Measurements from ENCODE around the gene CRTC1.

CRTC1 gene

GRCh38 chr19:18660051-18660910, 23.2 kb upstream of the CRTC1 start:
- TF ChIP-seq CTBP1 (IDR thresholded peaks at IDR 0.05; ENCODE audit: borderline replicate concordance) = no peak
- no peak for TF ChIP-seq ELF4 (IDR thresholded peaks at IDR 0.05)
- TF ChIP-seq TARDBP (IDR thresholded peaks at IDR 0.05) = no peak
- TF ChIP-seq FOXM1 (IDR thresholded peaks at IDR 0.05; ENCODE audit: borderline replicate concordance) = no peak
- no peak for TF ChIP-seq FOXK2 (IDR thresholded peaks at IDR 0.05)
- ChIA-PET POLR2A (no interaction called here), CTCF (no interaction called here)
- DNase-seq (ENCODE audit: extremely low spot score) = no peak

- TF ChIP-seq BHLHE40 (IDR thresholded peaks at IDR 0.05; ENCODE audit: borderline replicate concordance) (no peak), L3MBTL2 (conservative IDR thresholded peaks at IDR 0.05) (no peak), PKNOX1 (IDR thresholded peaks at IDR 0.05) (no peak), SUZ12 (IDR thresholded peaks at IDR 0.05) (no peak), NFRKB (IDR thresholded peaks at IDR 0.05) (no peak), FOXK2 (IDR thresholded peaks at IDR 0.05) (no peak), FOXM1 (IDR thresholded peaks at IDR 0.05; ENCODE audit: borderline replicate concordance) (no peak), TARDBP (IDR thresholded peaks at IDR 0.05) (no peak), CTBP1 (IDR thresholded peaks at IDR 0.05; ENCODE audit: borderline replicate concordance) (no peak), FOXA1 (IDR thresholded peaks at IDR 0.05) (no peak), ELF4 (IDR thresholded peaks at IDR 0.05) (no peak), ZNF384 (IDR thresholded peaks at IDR 0.05) (no peak), ARNT (IDR thresholded peaks at IDR 0.05) (no peak), HDGF (IDR thresholded peaks at IDR 0.05; ENCODE audit: borderline replicate concordance) (no peak), LEF1 (IDR thresholded peaks at IDR 0.05; ENCODE audit: borderline replicate concordance) (no peak), SP1 (IDR thresholded peaks at IDR 0.05) (no peak)
- ChIA-PET CTCF (no interaction called here), POLR2A (no interaction called here)
Observed at GRCh38 chr19:18660939-18661670, 22.4 kb upstream of the CRTC1 start.

GRCh38 chr19:18662972-18663732, 20.3 kb upstream of the CRTC1 start:
- ChIA-PET CTCF (no interaction called here), POLR2A (no interaction called here)
- DNase-seq (ENCODE audit: extremely low spot score) = no peak

More at GRCh38 chr19:18660939-18661670, 22.4 kb upstream of the CRTC1 start:
- no peak for DNase-seq (ENCODE audit: extremely low spot score)

GRCh38 chr19:18663940-18664530, 19.4 kb upstream of the CRTC1 start:
- POLR2A ChIA-PET = no interaction called here
- DNase-seq (ENCODE audit: extremely low spot score) = no peak

More at GRCh38 chr19:18662972-18663732, 20.3 kb upstream of the CRTC1 start:
- TF ChIP-seq ELF4 (IDR thresholded peaks at IDR 0.05) = no peak
- no peak for TF ChIP-seq ZNF384 (IDR thresholded peaks at IDR 0.05)
- TF ChIP-seq FOXA1 (IDR thresholded peaks at IDR 0.05) = no peak
- no peak for TF ChIP-seq SUZ12 (IDR thresholded peaks at IDR 0.05)
- TF ChIP-seq LEF1 (IDR thresholded peaks at IDR 0.05; ENCODE audit: borderline replicate concordance) = no peak
- no peak for TF ChIP-seq L3MBTL2 (conservative IDR thresholded peaks at IDR 0.05)
- TF ChIP-seq NFRKB (IDR thresholded peaks at IDR 0.05) = no peak
- TF ChIP-seq SP1 (IDR thresholded peaks at IDR 0.05) = no peak
- no peak for TF ChIP-seq FOXM1 (IDR thresholded peaks at IDR 0.05; ENCODE audit: borderline replicate concordance)
- no peak for TF ChIP-seq CTBP1 (IDR thresholded peaks at IDR 0.05; ENCODE audit: borderline replicate concordance)
- TF ChIP-seq BHLHE40 (IDR thresholded peaks at IDR 0.05; ENCODE audit: borderline replicate concordance) = no peak
- no peak for TF ChIP-seq PKNOX1 (IDR thresholded peaks at IDR 0.05)
- no peak for TF ChIP-seq HDGF (IDR thresholded peaks at IDR 0.05; ENCODE audit: borderline replicate concordance)

More at GRCh38 chr19:18663940-18664530, 19.4 kb upstream of the CRTC1 start:
- TF ChIP-seq LEF1 (IDR thresholded peaks at IDR 0.05; ENCODE audit: borderline replicate concordance) = no peak
- no peak for TF ChIP-seq ZNF384 (IDR thresholded peaks at IDR 0.05)
- TF ChIP-seq L3MBTL2 (conservative IDR thresholded peaks at IDR 0.05) = no peak
- no peak for TF ChIP-seq PKNOX1 (IDR thresholded peaks at IDR 0.05)
- no peak for TF ChIP-seq FOXA1 (IDR thresholded peaks at IDR 0.05)
- no peak for TF ChIP-seq CTBP1 (IDR thresholded peaks at IDR 0.05; ENCODE audit: borderline replicate concordance)
- no peak for TF ChIP-seq BHLHE40 (IDR thresholded peaks at IDR 0.05; ENCODE audit: borderline replicate concordance)
- no peak for TF ChIP-seq ELF4 (IDR thresholded peaks at IDR 0.05)
- no peak for TF ChIP-seq SUZ12 (IDR thresholded peaks at IDR 0.05)
- TF ChIP-seq FOXM1 (IDR thresholded peaks at IDR 0.05; ENCODE audit: borderline replicate concordance) = no peak
- no peak for TF ChIP-seq FOXK2 (IDR thresholded peaks at IDR 0.05)
- TF ChIP-seq NFRKB (IDR thresholded peaks at IDR 0.05) = no peak
- no peak for TF ChIP-seq ARNT (IDR thresholded peaks at IDR 0.05)
- TF ChIP-seq TARDBP (IDR thresholded peaks at IDR 0.05) = no peak
- no peak for TF ChIP-seq SP1 (IDR thresholded peaks at IDR 0.05)
- TF ChIP-seq HDGF (IDR thresholded peaks at IDR 0.05; ENCODE audit: borderline replicate concordance) = no peak
- CTCF ChIA-PET = no interaction called here
